ENCODE results near the gene LCE1D.

DNA sequence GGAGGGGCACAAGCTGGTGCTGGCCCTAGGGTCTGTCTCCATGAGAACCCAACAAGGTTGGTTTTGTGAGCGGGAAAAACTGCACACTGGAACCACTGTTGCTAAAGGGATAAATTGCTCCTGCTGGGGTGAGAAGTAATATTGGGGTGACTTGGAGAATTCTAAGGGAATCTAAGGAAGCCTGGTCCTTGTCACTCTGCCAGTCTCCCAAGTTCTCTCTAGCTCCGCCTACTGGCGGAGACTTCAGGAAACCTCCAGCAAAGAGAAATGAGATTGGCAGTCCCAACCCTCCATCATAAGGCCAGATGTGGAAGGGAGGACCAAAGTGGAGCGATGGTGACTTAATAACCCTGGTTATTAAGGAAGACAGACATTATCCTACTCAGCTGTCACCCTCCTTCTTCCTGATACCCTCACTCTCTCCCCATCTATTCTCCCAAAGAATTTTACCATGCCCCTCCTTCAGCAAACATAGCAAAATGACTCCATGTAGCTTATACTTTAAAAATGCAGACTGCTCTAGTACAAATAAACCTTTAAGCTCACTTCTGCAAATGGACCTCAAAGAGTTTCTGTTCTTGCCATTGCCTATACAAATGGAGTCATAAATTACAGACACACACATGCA is 18.9 kb upstream of the LCE1D start:
- TF ChIP-seq EZH2phosphoT487 (IDR thresholded peaks at IDR 0.05; ENCODE audit: insufficient read depth, low read depth) (no peak), EZH2 (IDR thresholded peaks at IDR 0.05; ENCODE audit: insufficient read depth, poor library complexity, severe bottlenecking) (no peak)

All from GM23248 (cell line).